K562 (cell line): ENCODE data around the gene TAF1L.

Experiments
- BMI1 ChIP-seq: fragments of 150-350 bp; IDR thresholded peaks from 2 replicates; pipeline ENCODE4 v1.6.1; 2014; ENCODE audit warnings: low read length
- FOXP1 ChIP-seq: sonication (generic); formaldehyde crosslinking; IDR thresholded peaks from 2 replicates; pipeline ENCODE4 v1.8.0; 2022; ENCODE audit warnings: mild to moderate bottlenecking, missing genetic modification reagents
- MAFF ChIP-seq: IDR thresholded peaks from 2 replicates; pipeline ENCODE4 v1.6.1; 2012; ENCODE audit warnings: low read length, improper control_type of control experiment
- NFYB ChIP-seq: IDR thresholded peaks from 2 replicates; pipeline ENCODE4 v1.6.1; 2011; ENCODE audit warnings: mild to moderate bottlenecking, moderate library complexity; ENCODE audit not compliant: insufficient read length; ENCODE audit errors: extremely low read depth
- NR3C1 ChIP-seq: sonication (generic); formaldehyde crosslinking; IDR thresholded peaks from 2 replicates; pipeline ENCODE4 v1.8.1; 2022; ENCODE audit warnings: missing genetic modification reagents
- POLR2A ChIP-seq: fragments of 450-650 bp; conservative IDR thresholded peaks from 2 replicates; pipeline ENCODE4 v1.6.1; 2016
- TCF7L2 ChIP-seq: fragments of 150-350 bp; IDR thresholded peaks from 2 replicates; pipeline ENCODE4 v1.6.1; 2016; ENCODE audit warnings: low read depth, mild to moderate bottlenecking, low read length, moderate library complexity
- ZBED1 ChIP-seq: IDR thresholded peaks from 2 replicates; pipeline ENCODE4 v1.6.1; 2014
- ZNF311 ChIP-seq: fragments of 250-450 bp; sonication (Bioruptor Pico); IDR thresholded peaks from 2 replicates; pipeline ENCODE4 v1.4.0; 2020; ENCODE audit warnings: mild to moderate bottlenecking, moderate library complexity
- TF ChIP-seq, protein P1 (sequence below): sonication (generic); formaldehyde crosslinking; IDR thresholded peaks from 2 replicates; pipeline ENCODE4 v1.8.1; 2023; ENCODE audit warnings: mild to moderate bottlenecking, missing genetic modification reagents
- TF ChIP-seq, protein P2 (sequence below), 3 experiments: IDR thresholded peaks in 2 of 3; conservative IDR thresholded peaks in 1 of 3; 2 replicates each; pipeline ENCODE4 v1.5.1; 2011 to 2012; ENCODE audit warnings: low read length in 3 of 3, mild to moderate bottlenecking in 3 of 3, control low read depth in 2 of 3, improper control_type of control experiment in 1 of 3, inconsistent platforms in 1 of 3, low read depth in 1 of 3, mixed read lengths in 1 of 3, moderate library complexity in 1 of 3; ENCODE audit not compliant: insufficient read depth in 2 of 3
- TF ChIP-seq, protein P3 (sequence below): fragments of 450-650 bp; conservative IDR thresholded peaks from 2 replicates; pipeline ENCODE4 v1.6.1; 2016; ENCODE audit warnings: missing genetic modification characterization, low read depth, mild to moderate bottlenecking, control low read depth, missing compliant biosample characterization
- TF ChIP-seq, protein P4 (sequence below): sonication (generic); formaldehyde crosslinking; IDR thresholded peaks from 2 replicates; pipeline ENCODE4 v1.8.0; 2022; ENCODE audit warnings: missing genetic modification reagents, mild to moderate bottlenecking, borderline replicate concordance

DNA sequence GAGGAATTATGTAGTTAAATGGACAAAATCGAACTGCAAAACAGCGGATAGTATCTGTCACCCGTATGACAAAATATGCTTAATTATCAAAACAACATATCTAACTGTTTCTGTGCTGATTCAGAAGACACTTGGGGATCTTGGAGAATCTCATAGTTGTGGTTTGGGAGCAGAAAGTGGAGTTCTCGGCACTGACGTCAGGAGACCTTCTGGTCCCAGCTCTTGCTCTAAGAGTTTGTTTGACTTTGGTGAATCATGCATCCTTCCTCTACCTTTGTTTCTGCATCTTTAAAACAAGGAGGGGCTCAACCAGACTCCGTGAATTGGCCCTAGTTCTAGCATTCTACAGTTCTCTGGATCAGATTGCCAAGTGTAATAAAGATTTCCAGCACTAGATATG is 37.0 kb upstream of the TAF1L start:
- TF ChIP-seq ZNF311 (no peak), BMI1 (no peak), POLR2A (no peak), FOXP1 (no peak), MAFF (no peak), NFYB (no peak), TCF7L2 (no peak), ZBED1 (no peak), NR3C1 (no peak)
- TF ChIP-seq, protein P1, sequence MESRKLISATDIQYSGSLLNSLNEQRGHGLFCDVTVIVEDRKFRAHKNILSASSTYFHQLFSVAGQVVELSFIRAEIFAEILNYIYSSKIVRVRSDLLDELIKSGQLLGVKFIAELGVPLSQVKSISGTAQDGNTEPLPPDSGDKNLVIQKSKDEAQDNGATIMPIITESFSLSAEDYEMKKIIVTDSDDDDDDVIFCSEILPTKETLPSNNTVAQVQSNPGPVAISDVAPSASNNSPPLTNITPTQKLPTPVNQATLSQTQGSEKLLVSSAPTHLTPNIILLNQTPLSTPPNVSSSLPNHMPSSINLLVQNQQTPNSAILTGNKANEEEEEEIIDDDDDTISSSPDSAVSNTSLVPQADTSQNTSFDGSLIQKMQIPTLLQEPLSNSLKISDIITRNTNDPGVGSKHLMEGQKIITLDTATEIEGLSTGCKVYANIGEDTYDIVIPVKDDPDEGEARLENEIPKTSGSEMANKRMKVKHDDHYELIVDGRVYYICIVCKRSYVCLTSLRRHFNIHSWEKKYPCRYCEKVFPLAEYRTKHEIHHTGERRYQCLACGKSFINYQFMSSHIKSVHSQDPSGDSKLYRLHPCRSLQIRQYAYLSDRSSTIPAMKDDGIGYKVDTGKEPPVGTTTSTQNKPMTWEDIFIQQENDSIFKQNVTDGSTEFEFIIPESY (CRISPR knock-in tag): no peak
- TF ChIP-seq, protein P2, sequence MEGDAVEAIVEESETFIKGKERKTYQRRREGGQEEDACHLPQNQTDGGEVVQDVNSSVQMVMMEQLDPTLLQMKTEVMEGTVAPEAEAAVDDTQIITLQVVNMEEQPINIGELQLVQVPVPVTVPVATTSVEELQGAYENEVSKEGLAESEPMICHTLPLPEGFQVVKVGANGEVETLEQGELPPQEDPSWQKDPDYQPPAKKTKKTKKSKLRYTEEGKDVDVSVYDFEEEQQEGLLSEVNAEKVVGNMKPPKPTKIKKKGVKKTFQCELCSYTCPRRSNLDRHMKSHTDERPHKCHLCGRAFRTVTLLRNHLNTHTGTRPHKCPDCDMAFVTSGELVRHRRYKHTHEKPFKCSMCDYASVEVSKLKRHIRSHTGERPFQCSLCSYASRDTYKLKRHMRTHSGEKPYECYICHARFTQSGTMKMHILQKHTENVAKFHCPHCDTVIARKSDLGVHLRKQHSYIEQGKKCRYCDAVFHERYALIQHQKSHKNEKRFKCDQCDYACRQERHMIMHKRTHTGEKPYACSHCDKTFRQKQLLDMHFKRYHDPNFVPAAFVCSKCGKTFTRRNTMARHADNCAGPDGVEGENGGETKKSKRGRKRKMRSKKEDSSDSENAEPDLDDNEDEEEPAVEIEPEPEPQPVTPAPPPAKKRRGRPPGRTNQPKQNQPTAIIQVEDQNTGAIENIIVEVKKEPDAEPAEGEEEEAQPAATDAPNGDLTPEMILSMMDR (IDR thresholded peaks at IDR 0.05 in 2 of 3, conservative IDR thresholded peaks at IDR 0.05 in 1 of 3; ENCODE audit: insufficient read depth in 2 of 3, low read depth in 1 of 3, low read length in 3 of 3): no peak
- TF ChIP-seq, protein P3, sequence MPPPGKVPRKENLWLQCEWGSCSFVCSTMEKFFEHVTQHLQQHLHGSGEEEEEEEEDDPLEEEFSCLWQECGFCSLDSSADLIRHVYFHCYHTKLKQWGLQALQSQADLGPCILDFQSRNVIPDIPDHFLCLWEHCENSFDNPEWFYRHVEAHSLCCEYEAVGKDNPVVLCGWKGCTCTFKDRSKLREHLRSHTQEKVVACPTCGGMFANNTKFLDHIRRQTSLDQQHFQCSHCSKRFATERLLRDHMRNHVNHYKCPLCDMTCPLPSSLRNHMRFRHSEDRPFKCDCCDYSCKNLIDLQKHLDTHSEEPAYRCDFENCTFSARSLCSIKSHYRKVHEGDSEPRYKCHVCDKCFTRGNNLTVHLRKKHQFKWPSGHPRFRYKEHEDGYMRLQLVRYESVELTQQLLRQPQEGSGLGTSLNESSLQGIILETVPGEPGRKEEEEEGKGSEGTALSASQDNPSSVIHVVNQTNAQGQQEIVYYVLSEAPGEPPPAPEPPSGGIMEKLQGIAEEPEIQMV (tag): no peak
- TF ChIP-seq, protein P4, sequence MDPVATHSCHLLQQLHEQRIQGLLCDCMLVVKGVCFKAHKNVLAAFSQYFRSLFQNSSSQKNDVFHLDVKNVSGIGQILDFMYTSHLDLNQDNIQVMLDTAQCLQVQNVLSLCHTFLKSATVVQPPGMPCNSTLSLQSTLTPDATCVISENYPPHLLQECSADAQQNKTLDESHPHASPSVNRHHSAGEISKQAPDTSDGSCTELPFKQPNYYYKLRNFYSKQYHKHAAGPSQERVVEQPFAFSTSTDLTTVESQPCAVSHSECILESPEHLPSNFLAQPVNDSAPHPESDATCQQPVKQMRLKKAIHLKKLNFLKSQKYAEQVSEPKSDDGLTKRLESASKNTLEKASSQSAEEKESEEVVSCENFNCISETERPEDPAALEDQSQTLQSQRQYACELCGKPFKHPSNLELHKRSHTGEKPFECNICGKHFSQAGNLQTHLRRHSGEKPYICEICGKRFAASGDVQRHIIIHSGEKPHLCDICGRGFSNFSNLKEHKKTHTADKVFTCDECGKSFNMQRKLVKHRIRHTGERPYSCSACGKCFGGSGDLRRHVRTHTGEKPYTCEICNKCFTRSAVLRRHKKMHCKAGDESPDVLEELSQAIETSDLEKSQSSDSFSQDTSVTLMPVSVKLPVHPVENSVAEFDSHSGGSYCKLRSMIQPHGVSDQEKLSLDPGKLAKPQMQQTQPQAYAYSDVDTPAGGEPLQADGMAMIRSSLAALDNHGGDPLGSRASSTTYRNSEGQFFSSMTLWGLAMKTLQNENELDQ (CRISPR knock-in tag): no peak
